AG09309 (cell line): ENCODE measurements around the gene TEC.

Experiments
- DNase-seq: peaks from one replicate; pipeline ENCODE4 v3.0.0-alpha.2; 2010; ENCODE audit warnings: low read depth
- H3K4me3 ChIP-seq: 2 replicates; pipeline ENCODE4 v1.5.1; 2011; ENCODE audit warnings: mild to moderate bottlenecking, low read depth, low read length, moderate library complexity; ENCODE audit not compliant: control insufficient read depth
- TF ChIP-seq, protein P1 (sequence below): IDR thresholded peaks from 2 replicates; pipeline ENCODE4 v1.5.1; 2011; ENCODE audit warnings: mild to moderate bottlenecking, low read depth, low read length, inconsistent platforms; ENCODE audit not compliant: insufficient read depth, control insufficient read depth; ENCODE audit errors: missing control alignments

The TEC gene

DNA sequence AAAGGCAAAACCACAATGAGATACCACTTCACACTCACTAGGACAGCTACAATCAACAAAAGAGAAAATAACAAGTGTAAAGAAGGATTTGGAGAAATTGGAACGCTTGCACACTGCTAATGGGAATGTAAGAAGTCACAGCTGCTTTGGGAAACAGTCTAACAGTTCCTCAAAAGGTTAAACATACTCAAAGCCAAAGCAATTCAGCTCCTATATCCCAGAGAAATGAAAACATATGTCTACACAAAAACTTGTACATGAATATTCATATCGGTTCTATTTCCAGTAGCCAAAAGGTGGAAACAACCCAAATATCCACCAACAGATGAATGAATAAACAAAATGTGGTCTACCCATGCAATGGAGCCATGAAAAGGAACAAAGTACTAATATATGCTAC is 64.0 kb downstream of the TEC start:
- no peak overlapping the region for H3K4me3 ChIP-seq
- TF ChIP-seq, protein P1, sequence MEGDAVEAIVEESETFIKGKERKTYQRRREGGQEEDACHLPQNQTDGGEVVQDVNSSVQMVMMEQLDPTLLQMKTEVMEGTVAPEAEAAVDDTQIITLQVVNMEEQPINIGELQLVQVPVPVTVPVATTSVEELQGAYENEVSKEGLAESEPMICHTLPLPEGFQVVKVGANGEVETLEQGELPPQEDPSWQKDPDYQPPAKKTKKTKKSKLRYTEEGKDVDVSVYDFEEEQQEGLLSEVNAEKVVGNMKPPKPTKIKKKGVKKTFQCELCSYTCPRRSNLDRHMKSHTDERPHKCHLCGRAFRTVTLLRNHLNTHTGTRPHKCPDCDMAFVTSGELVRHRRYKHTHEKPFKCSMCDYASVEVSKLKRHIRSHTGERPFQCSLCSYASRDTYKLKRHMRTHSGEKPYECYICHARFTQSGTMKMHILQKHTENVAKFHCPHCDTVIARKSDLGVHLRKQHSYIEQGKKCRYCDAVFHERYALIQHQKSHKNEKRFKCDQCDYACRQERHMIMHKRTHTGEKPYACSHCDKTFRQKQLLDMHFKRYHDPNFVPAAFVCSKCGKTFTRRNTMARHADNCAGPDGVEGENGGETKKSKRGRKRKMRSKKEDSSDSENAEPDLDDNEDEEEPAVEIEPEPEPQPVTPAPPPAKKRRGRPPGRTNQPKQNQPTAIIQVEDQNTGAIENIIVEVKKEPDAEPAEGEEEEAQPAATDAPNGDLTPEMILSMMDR: no peak
- no peak for DNase-seq

DNA sequence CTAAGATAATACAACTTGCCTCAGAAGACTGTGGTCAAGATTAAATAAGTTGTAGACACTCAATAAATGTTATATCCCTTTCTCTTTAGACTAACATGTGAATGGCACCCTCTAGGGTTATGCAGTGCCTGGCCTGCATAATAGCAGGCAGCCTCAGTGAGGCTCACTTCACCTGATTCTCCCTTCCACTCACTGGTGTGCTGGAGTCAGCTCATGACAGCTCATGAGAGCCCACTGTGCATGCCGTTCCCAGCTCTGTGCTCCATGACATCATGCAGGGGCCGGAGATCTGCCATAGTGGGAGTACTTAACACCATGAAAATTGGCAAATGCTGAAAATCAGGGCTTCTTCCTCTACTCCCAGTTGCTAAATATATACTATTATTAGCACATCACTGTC is 64.5 kb downstream of the TEC start:
- H3K4me3 ChIP-seq: no peak overlapping the region
- no peak for DNase-seq
- TF ChIP-seq, protein P1: no peak

DNA sequence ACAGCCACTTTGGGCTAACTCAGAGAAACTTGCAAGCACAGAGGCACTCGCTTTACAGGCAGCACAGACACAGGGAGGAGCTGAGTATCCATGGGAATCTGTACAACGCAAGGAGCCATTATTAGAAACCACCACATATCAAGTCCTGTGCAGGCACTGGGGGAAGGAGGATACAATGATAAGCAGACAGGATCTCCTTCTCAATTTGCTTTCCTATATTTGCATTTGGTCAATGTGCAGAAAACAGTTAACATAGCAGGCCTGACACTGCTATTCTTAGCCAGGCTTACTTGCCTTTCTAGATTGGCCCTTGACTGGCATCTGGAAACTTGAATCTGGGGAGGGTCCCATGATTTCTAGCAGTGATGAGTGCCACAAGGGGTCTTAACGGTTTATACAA is 65.8 kb downstream of the TEC start:
- no peak for DNase-seq
- TF ChIP-seq, protein P1: no peak
- no peak overlapping the region for H3K4me3 ChIP-seq

DNA sequence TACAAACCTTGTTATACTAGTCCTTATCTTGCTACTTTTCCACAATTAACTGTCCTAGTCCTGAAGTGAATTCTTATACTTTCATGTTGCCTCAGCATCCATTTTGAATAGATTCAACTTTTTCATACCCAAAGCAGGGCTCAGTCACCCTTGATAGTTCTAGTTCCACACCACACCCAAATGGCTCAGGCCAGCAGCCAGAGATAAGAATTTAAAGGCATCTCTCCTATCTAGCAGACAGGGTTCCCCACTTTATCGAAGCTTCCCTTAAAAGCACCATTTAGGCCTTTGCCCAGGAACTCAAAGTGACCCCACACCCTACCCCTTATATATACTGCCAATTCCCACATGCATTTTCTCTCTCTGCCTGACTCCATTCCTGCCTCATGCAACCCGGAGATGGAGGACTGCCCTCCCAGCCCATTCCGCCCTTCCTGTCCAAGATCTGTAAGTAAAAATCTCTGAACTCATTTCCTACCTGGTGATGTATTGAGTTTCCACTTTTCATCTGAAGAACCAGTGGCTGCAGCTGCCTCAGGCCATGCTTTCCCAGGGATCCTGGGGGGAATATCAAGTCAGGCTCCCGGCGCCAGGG is 71.9 kb downstream of the TEC start:
- no peak for DNase-seq
- H3K4me3 ChIP-seq: no peak overlapping the region
- TF ChIP-seq, protein P1: no peak

DNA sequence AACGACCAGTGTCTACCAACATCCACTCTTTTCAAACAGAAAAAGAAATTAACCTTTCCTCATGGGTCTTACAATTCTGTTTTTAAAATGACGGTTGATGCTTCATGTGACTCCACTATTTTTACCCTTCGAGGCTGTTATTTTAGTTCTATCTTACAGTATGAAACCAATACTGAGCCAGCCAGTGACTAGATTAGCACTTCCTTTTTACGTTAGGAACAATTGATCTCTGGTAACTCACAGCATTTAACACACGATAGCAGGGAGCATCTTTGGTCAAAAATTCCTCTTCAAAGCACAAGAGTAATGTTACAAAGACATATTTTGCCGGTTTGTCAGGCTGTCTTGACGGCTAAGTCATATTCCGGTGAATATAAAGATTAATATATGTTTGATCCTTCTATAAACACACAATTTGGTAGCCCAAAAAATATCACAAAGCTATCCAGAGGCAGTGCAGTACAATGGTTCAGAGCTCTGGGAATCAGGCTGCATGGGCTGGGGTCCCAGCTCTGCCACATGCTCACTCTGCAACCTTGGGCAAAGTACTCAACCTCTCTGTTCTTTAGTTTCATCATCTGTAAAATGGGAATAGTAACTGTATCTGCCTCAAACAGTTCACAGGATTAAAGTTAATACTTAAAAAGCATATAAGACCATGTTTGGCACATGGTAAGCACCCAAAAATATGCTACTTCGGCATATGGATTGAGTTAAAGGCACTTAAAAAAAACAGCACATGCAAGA is 72.7 kb downstream of the TEC start:
- no peak overlapping the region for H3K4me3 ChIP-seq
- no peak for DNase-seq
- TF ChIP-seq, protein P1: no peak

DNA sequence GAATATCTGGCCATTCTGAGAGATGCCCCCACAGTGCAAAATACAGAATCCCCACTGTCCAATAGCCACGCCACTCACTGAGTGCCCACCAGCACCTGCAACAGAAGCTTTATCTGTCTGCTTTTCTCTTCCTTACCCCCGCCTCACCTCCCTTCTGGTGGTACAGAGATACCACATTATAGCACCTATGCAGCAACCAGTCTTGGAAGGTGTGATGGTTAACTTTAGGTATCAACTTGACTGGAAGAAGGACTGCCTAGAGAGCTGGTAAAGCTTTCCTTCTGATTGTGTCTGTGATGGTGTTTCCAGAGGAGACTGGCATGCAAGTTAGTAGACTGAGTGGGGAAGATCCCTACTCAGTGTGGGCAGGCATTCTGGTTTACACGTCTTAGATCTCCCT is 73.8 kb downstream of the TEC start:
- TF ChIP-seq, protein P1: no peak
- no peak for DNase-seq

More for the DNA sequence above, 73.8 kb downstream of the TEC start:
- no peak overlapping the region for H3K4me3 ChIP-seq
